ENCODE measurements around the gene SRPK2.

Gene SRPK2

GRCh38 chr7:105161366-105161765 is 227.4 kb downstream of the SRPK2 start:
- no peaks in the 10 kb centered on the region for H3K27me3 ChIP-seq (ENCODE audit: control insufficient read depth in 5 of 5, insufficient read depth in 4 of 5, low read length in 5 of 5)
- no peaks in the 10 kb centered on the region for H3K9me3 ChIP-seq (ENCODE audit: control insufficient read depth in 5 of 5, low read length in 5 of 5)
- H3K27ac ChIP-seq (ENCODE audit: low read depth, low read length): no peak overlapping the region
- H3K9ac ChIP-seq (ENCODE audit: low read length in 5 of 5): no peak overlapping the region
- no peaks in the 10 kb centered on the region for H3K4me1 ChIP-seq (ENCODE audit: control insufficient read depth in 5 of 5, insufficient read depth in 5 of 5, low read length in 5 of 5)
- peaks cover 13 to 33% (median 20%) of the 10 kb centered on the region in 5 donors for H3K36me3 ChIP-seq (ENCODE audit: control insufficient read depth in 5 of 5, insufficient read depth in 5 of 5, low read length in 5 of 5)
- H3K4me3 ChIP-seq (ENCODE audit: low read depth in 1 of 5, low read length in 5 of 5): no peak overlapping the region

DNA sequence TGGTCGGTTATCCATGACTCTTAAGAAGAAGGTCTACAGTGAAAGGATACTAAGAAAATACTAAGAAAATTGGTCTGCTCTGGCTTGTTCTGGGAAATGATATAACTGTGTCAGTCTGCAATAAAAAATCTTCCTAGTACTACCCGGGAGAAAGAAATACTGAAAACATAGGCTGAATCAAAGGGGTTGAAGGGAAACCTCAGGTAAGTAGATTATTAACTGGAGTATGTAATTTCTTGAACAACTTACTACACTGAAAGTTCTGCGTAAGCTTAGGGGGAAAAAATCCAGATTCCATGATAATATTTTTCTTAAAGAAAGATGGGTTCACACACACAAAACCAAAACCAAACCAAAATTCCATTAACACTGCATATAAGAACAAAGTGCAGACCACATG is 231.4 kb downstream of the SRPK2 start:
- H3K9me3 ChIP-seq (ENCODE audit: control insufficient read depth in 5 of 5, low read length in 5 of 5): no peaks in the 10 kb centered on the region
- peaks cover 4 to 14% (median 6%) of the 10 kb centered on the region in 5 donors for H3K36me3 ChIP-seq (ENCODE audit: control insufficient read depth in 5 of 5, insufficient read depth in 5 of 5, low read length in 5 of 5)
- peaks cover 0 to 6% (median 0%) of the 10 kb centered on the region in 5 donors for H3K4me1 ChIP-seq (ENCODE audit: control insufficient read depth in 5 of 5, insufficient read depth in 5 of 5, low read length in 5 of 5)
- no peaks in the 10 kb centered on the region for H3K27me3 ChIP-seq (ENCODE audit: control insufficient read depth in 5 of 5, insufficient read depth in 4 of 5, low read length in 5 of 5)
- H3K9ac ChIP-seq (ENCODE audit: low read length in 5 of 5): no peak overlapping the region
- no peak overlapping the region for H3K4me3 ChIP-seq (ENCODE audit: low read depth in 1 of 5, low read length in 5 of 5)
- H3K27ac ChIP-seq (ENCODE audit: low read depth, low read length): no peak overlapping the region

GRCh38 chr7:105156731-105157130 is 232.0 kb downstream of the SRPK2 start:
- Histone ChIP-seq H3K9me3 (ENCODE audit: control insufficient read depth in 5 of 5, low read length in 5 of 5) (no peaks in the 10 kb centered on the region), H3K36me3 (ENCODE audit: control insufficient read depth in 5 of 5, insufficient read depth in 5 of 5, low read length in 5 of 5) (peaks cover 4 to 14% (median 6%) of the 10 kb centered on the region in 5 donors), H3K4me1 (ENCODE audit: control insufficient read depth in 5 of 5, insufficient read depth in 5 of 5, low read length in 5 of 5) (peaks cover 0 to 6% (median 0%) of the 10 kb centered on the region in 5 donors), H3K9ac (ENCODE audit: low read length in 5 of 5) (no peak overlapping the region), H3K4me3 (ENCODE audit: low read depth in 1 of 5, low read length in 5 of 5) (no peak overlapping the region), H3K27ac (ENCODE audit: low read depth, low read length) (no peak overlapping the region), H3K27me3 (ENCODE audit: control insufficient read depth in 5 of 5, insufficient read depth in 4 of 5, low read length in 5 of 5) (no peaks in the 10 kb centered on the region)

DNA sequence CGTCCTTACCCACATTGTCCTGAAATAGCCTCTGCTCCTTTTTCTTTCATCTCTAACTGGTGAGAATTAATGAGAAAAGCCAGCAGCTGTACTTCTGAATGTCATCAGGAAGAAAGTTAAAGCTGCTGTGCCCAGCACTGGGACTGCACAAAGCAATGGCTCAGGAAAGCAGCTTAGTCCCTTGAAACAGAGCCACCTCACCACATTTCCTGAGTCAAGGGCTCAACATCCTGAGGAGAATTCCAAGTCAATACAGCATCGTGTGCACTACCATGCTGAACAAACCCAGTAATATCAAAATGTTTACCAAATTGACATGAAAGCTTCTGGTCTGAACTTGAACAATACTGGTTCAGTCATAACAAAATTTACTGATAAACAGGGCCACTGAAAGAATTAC is 234.6 kb downstream of the SRPK2 start:
- Histone ChIP-seq H3K36me3 (ENCODE audit: control insufficient read depth in 5 of 5, insufficient read depth in 5 of 5, low read length in 5 of 5) (peaks cover 0 to 4% (median 0%) of the 10 kb centered on the region in 5 donors), H3K27me3 (ENCODE audit: control insufficient read depth in 5 of 5, insufficient read depth in 4 of 5, low read length in 5 of 5) (no peaks in the 10 kb centered on the region), H3K4me3 (ENCODE audit: low read depth in 1 of 5, low read length in 5 of 5) (no peak overlapping the region), H3K9me3 (ENCODE audit: control insufficient read depth in 5 of 5, low read length in 5 of 5) (no peaks in the 10 kb centered on the region), H3K27ac (ENCODE audit: low read depth, low read length) (no peak overlapping the region), H3K4me1 (ENCODE audit: control insufficient read depth in 5 of 5, insufficient read depth in 5 of 5, low read length in 5 of 5) (peaks cover 0 to 6% (median 0%) of the 10 kb centered on the region in 5 donors), H3K9ac (ENCODE audit: low read length in 5 of 5) (no peak overlapping the region)

DNA sequence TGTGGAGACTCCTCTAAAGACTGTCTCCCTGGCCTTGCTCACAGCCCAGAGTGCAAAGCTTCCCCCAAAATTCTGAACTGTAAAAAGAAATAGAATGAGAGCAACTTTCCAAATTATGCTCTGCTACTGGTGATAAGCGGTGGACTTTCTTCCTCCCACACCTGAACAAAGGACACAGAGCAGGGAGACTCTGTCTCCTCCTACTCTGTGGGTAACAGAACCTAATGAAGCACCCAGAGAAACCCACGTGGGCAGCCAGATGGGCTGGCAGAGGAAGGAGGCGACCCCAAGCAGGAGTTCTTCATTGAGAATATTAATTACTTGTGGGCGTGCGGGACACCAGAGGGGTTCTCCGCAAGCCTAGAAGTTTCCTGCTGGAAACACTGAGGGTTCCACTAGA is 235.2 kb downstream of the SRPK2 start:
- H3K36me3 ChIP-seq (ENCODE audit: control insufficient read depth in 5 of 5, insufficient read depth in 5 of 5, low read length in 5 of 5): peaks cover 0 to 4% (median 0%) of the 10 kb centered on the region in 5 donors
- H3K9me3 ChIP-seq (ENCODE audit: control insufficient read depth in 5 of 5, low read length in 5 of 5): no peaks in the 10 kb centered on the region
- no peak overlapping the region for H3K9ac ChIP-seq (ENCODE audit: low read length in 5 of 5)
- H3K4me3 ChIP-seq (ENCODE audit: low read depth in 1 of 5, low read length in 5 of 5): no peak overlapping the region
- no peak overlapping the region for H3K27ac ChIP-seq (ENCODE audit: low read depth, low read length)
- H3K4me1 ChIP-seq (ENCODE audit: control insufficient read depth in 5 of 5, insufficient read depth in 5 of 5, low read length in 5 of 5): peaks cover 0 to 6% (median 0%) of the 10 kb centered on the region in 5 donors
- H3K27me3 ChIP-seq (ENCODE audit: control insufficient read depth in 5 of 5, insufficient read depth in 4 of 5, low read length in 5 of 5): no peaks in the 10 kb centered on the region

DNA sequence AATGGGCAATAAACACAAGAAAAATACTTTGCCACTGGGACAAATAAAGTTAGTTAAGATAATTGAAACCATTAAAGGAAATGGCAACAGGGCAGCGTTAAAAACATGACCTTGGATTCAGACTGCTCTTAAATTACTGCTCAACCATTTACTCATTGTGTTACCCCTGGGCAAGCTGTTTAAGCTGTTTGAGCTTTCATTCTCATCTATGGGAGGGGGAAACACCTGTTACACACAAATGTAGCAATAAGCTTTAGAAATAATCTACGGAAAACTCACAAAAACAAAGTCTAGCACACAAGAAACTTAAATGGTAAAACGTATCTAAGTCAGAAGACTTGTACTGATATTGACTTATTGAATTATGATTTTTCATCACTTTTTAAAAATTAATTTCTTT is 237.6 kb downstream of the SRPK2 start:
- Histone ChIP-seq H3K9me3 (ENCODE audit: control insufficient read depth in 5 of 5, low read length in 5 of 5) (no peaks in the 10 kb centered on the region), H3K4me1 (ENCODE audit: control insufficient read depth in 5 of 5, insufficient read depth in 5 of 5, low read length in 5 of 5) (peaks cover 0 to 6% (median 0%) of the 10 kb centered on the region in 5 donors), H3K4me3 (ENCODE audit: low read depth in 1 of 5, low read length in 5 of 5) (no peak overlapping the region), H3K36me3 (ENCODE audit: control insufficient read depth in 5 of 5, insufficient read depth in 5 of 5, low read length in 5 of 5) (peaks cover 0 to 6% (median 0%) of the 10 kb centered on the region in 5 donors), H3K27me3 (ENCODE audit: control insufficient read depth in 5 of 5, insufficient read depth in 4 of 5, low read length in 5 of 5) (no peaks in the 10 kb centered on the region), H3K27ac (ENCODE audit: low read depth, low read length) (no peak overlapping the region), H3K9ac (ENCODE audit: low read length in 5 of 5) (no peak overlapping the region)

DNA sequence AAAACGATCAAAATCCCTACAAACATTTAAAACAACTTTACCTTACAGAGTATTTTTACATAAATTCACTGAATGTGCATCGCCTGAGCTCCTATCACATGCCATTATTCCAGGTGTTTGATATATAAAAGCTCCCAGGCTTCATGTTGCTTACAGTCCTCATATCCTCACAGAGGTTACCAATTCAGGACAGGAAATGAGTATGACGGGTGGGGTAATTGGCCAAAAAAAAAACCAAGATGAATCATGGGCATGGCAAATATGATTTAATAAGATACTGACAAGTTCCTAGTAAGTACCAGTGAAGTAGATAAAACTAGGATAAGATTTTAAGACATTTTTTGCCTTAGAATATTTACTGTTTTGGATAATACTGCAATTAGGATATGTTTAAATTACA is 238.9 kb downstream of the SRPK2 start:
- Histone ChIP-seq H3K9me3 (ENCODE audit: control insufficient read depth in 5 of 5, low read length in 5 of 5) (no peaks in the 10 kb centered on the region), H3K27ac (ENCODE audit: low read depth, low read length) (no peak overlapping the region), H3K4me1 (ENCODE audit: control insufficient read depth in 5 of 5, insufficient read depth in 5 of 5, low read length in 5 of 5) (peaks cover 0 to 6% (median 0%) of the 10 kb centered on the region in 5 donors), H3K27me3 (ENCODE audit: control insufficient read depth in 5 of 5, insufficient read depth in 4 of 5, low read length in 5 of 5) (no peaks in the 10 kb centered on the region), H3K9ac (ENCODE audit: low read length in 5 of 5) (no peak overlapping the region), H3K4me3 (ENCODE audit: low read depth in 1 of 5, low read length in 5 of 5) (no peak overlapping the region), H3K36me3 (ENCODE audit: control insufficient read depth in 5 of 5, insufficient read depth in 5 of 5, low read length in 5 of 5) (peaks cover 0 to 7% (median 5%) of the 10 kb centered on the region in 5 donors)

DNA sequence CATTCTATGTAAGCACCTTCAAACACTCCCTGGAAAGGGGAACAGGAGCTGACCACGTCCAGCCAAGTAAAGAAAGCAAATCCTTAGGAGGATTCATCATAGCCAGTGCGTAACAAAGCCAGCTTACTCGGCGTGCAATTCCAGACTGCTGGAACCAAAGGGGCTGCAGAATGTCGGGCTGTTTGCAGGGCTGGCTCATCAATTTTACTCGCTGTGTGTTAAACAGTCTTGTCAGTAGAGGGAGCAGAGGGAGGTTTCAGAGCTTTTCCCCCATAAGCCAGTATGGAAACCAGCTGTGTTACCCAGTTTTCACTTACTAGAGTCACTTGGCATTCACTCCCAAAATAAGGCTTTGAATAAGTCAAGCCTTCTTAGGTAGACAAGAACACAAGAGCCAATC is 247.7 kb downstream of the SRPK2 start:
- Histone ChIP-seq H3K36me3 (ENCODE audit: control insufficient read depth in 5 of 5, insufficient read depth in 5 of 5, low read length in 5 of 5) (peaks cover 16 to 56% (median 32%) of the 10 kb centered on the region in 5 donors), H3K4me3 (ENCODE audit: low read depth in 1 of 5, low read length in 5 of 5) (no peak overlapping the region), H3K9me3 (ENCODE audit: control insufficient read depth in 5 of 5, low read length in 5 of 5) (no peaks in the 10 kb centered on the region), H3K27ac (ENCODE audit: low read depth, low read length) (no peak overlapping the region), H3K4me1 (ENCODE audit: control insufficient read depth in 5 of 5, insufficient read depth in 5 of 5, low read length in 5 of 5) (peaks cover 0 to 10% (median 4%) of the 10 kb centered on the region in 5 donors), H3K9ac (ENCODE audit: low read length in 5 of 5) (no peak overlapping the region), H3K27me3 (ENCODE audit: control insufficient read depth in 5 of 5, insufficient read depth in 4 of 5, low read length in 5 of 5) (no peaks in the 10 kb centered on the region)

GRCh38 chr7:105139381-105139780 is 249.3 kb downstream of the SRPK2 start:
- Histone ChIP-seq H3K27me3 (ENCODE audit: control insufficient read depth in 5 of 5, insufficient read depth in 4 of 5, low read length in 5 of 5) (no peaks in the 10 kb centered on the region), H3K9ac (ENCODE audit: low read length in 5 of 5) (no peak overlapping the region), H3K4me3 (ENCODE audit: low read depth in 1 of 5, low read length in 5 of 5) (no peak overlapping the region), H3K27ac (ENCODE audit: low read depth, low read length) (no peak overlapping the region), H3K9me3 (ENCODE audit: control insufficient read depth in 5 of 5, low read length in 5 of 5) (no peaks in the 10 kb centered on the region), H3K36me3 (ENCODE audit: control insufficient read depth in 5 of 5, insufficient read depth in 5 of 5, low read length in 5 of 5) (peaks cover 16 to 53% (median 29%) of the 10 kb centered on the region in 5 donors), H3K4me1 (ENCODE audit: control insufficient read depth in 5 of 5, insufficient read depth in 5 of 5, low read length in 5 of 5) (peaks cover 0 to 11% (median 4%) of the 10 kb centered on the region in 5 donors)

GRCh38 chr7:105137898-105138297 is 250.8 kb downstream of the SRPK2 start:
- H3K9ac ChIP-seq (ENCODE audit: low read length in 5 of 5): no peak overlapping the region
- peaks cover 13 to 61% (median 26%) of the 10 kb centered on the region in 5 donors for H3K36me3 ChIP-seq (ENCODE audit: control insufficient read depth in 5 of 5, insufficient read depth in 5 of 5, low read length in 5 of 5)
- no peaks in the 10 kb centered on the region for H3K9me3 ChIP-seq (ENCODE audit: control insufficient read depth in 5 of 5, low read length in 5 of 5)
- H3K4me1 ChIP-seq (ENCODE audit: control insufficient read depth in 5 of 5, insufficient read depth in 5 of 5, low read length in 5 of 5): peaks cover 0 to 11% (median 4%) of the 10 kb centered on the region in 5 donors
- H3K4me3 ChIP-seq (ENCODE audit: low read depth in 1 of 5, low read length in 5 of 5): no peak overlapping the region
- no peaks in the 10 kb centered on the region for H3K27me3 ChIP-seq (ENCODE audit: control insufficient read depth in 5 of 5, insufficient read depth in 4 of 5, low read length in 5 of 5)
- no peak overlapping the region for H3K27ac ChIP-seq (ENCODE audit: low read depth, low read length)
